Prostate gland (tissue), 2 donors: ENCODE results near the gene TMPRSS11A.

ENCODE experiments used
- CTCF ChIP-seq, 4 experiments: fragments of 200-600 bp in 2 of 4; fragments of 450-650 bp in 2 of 4; sonication (generic) in 2 of 4; IDR thresholded peaks; 1 replicate in 3 of 4; 2 replicates in 1 of 4; pipeline ENCODE4 v1.5.1; 2016 to 2019; ENCODE audit warnings: antibody characterized with exemption in 4 of 4, mild to moderate bottlenecking in 2 of 4, moderate library complexity in 2 of 4
- POLR2A ChIP-seq: fragments of 450-650 bp; IDR thresholded peaks from one replicate; pipeline ENCODE4 v1.6.1; 2016; ENCODE audit warnings: antibody characterized with exemption, mild to moderate bottlenecking

- no peak for TF ChIP-seq CTCF (IDR thresholded peaks at IDR 0.05)
- no peak for TF ChIP-seq POLR2A
These were observed 36.0 kb downstream of the TMPRSS11A start for GRCh38 chr4:67927251-67927650.
